Measurements from ENCODE around the gene MOB1B.

MOB1B gene

GRCh38 chr4:70877556-70877955, 24.6 kb upstream of the MOB1B start:
- 87% methylated on average over 2 of the region's 3 CpGs for WGBS
- H3K14ac ChIP-seq (ENCODE audit: low read length in 2 of 2), result no peak overlapping the region
- H2AK5ac ChIP-seq (ENCODE audit: low read length, severe bottlenecking), result no peak overlapping the region
- H3K9me3 ChIP-seq (ENCODE audit: control insufficient read depth, low read length), result no peaks in the 10 kb centered on the region
- no peak overlapping the region for H3K4me2 ChIP-seq (ENCODE audit: low read length, poor library complexity, severe bottlenecking)
- no peak overlapping the region for H3K18ac ChIP-seq (ENCODE audit: low read depth in 1 of 2, low read length in 2 of 2)
- H3K4me1 ChIP-seq (ENCODE audit: control insufficient read depth, insufficient read depth, low read depth, low read length), result no peaks in the 10 kb centered on the region
- no peaks in the 10 kb centered on the region for H3K27me3 ChIP-seq (ENCODE audit: control insufficient read depth in 1 of 2, insufficient read depth in 1 of 2, low read length in 2 of 2)
- no peak overlapping the region for H3K27ac ChIP-seq (ENCODE audit: low read length, poor library complexity, severe bottlenecking)
- H4K91ac ChIP-seq (ENCODE audit: low read length), result no peak overlapping the region
- H3K79me1 ChIP-seq (replicated peaks; ENCODE audit: low read length, poor library complexity, severe bottlenecking), result no peaks in the 10 kb centered on the region
- no peak overlapping the region for H2BK12ac ChIP-seq (ENCODE audit: low read length in 2 of 2)
- H2AFZ ChIP-seq (ENCODE audit: low read depth, low read length), result no peak overlapping the region
- H3K36me3 ChIP-seq (ENCODE audit: control insufficient read depth in 1 of 2, insufficient read depth in 2 of 2, low read depth in 1 of 2, low read length in 2 of 2), result no peaks in the 10 kb centered on the region
- H3K4ac ChIP-seq (ENCODE audit: low read depth in 1 of 2, low read length in 2 of 2), result no peak overlapping the region
- no peak overlapping the region for H3K9ac ChIP-seq (ENCODE audit: low read length)
- DNase-seq, result no peak
- H2BK15ac ChIP-seq (ENCODE audit: low read depth, poor library complexity, severe bottlenecking), result no peak overlapping the region
- no peak overlapping the region for H3K23ac ChIP-seq (ENCODE audit: low read length in 2 of 2)
- H4K8ac ChIP-seq (ENCODE audit: low read length), result no peak overlapping the region
- H3K4me3 ChIP-seq (ENCODE audit: insufficient read depth in 1 of 2, low read depth in 1 of 2, low read length in 2 of 2), result no peak overlapping the region
- no peak overlapping the region for H2BK120ac ChIP-seq (ENCODE audit: low read depth, low read length)
- H2BK5ac ChIP-seq (ENCODE audit: low read depth, low read length, poor library complexity, severe bottlenecking), result no peak overlapping the region

- Histone ChIP-seq H3K4me2 (ENCODE audit: low read length, poor library complexity, severe bottlenecking) (no peak overlapping the region), H3K27ac (ENCODE audit: low read length, poor library complexity, severe bottlenecking) (no peak overlapping the region), H3K9me3 (ENCODE audit: control insufficient read depth, low read length) (no peaks in the 10 kb centered on the region), H4K91ac (ENCODE audit: low read length) (no peak overlapping the region), H2BK5ac (ENCODE audit: low read depth, low read length, poor library complexity, severe bottlenecking) (no peak overlapping the region), H2BK12ac (ENCODE audit: low read length in 2 of 2) (no peak overlapping the region), H4K8ac (ENCODE audit: low read length) (no peak overlapping the region), H3K14ac (ENCODE audit: low read length in 2 of 2) (no peak overlapping the region), H3K9ac (ENCODE audit: low read length) (no peak overlapping the region), H2AFZ (ENCODE audit: low read depth, low read length) (no peak overlapping the region), H2BK120ac (ENCODE audit: low read depth, low read length) (no peak overlapping the region), H3K4ac (ENCODE audit: low read depth in 1 of 2, low read length in 2 of 2) (no peak overlapping the region), H3K4me3 (ENCODE audit: insufficient read depth in 1 of 2, low read depth in 1 of 2, low read length in 2 of 2) (no peak overlapping the region), H3K18ac (ENCODE audit: low read depth in 1 of 2, low read length in 2 of 2) (no peak overlapping the region), H3K23ac (ENCODE audit: low read length in 2 of 2) (no peak overlapping the region), H3K27me3 (ENCODE audit: control insufficient read depth in 1 of 2, insufficient read depth in 1 of 2, low read length in 2 of 2) (no peaks in the 10 kb centered on the region), H3K36me3 (ENCODE audit: control insufficient read depth in 1 of 2, insufficient read depth in 2 of 2, low read depth in 1 of 2, low read length in 2 of 2) (no peaks in the 10 kb centered on the region), H2AK5ac (ENCODE audit: low read length, severe bottlenecking) (no peak overlapping the region), H3K79me1 (replicated peaks; ENCODE audit: low read length, poor library complexity, severe bottlenecking) (no peaks in the 10 kb centered on the region), H3K4me1 (ENCODE audit: control insufficient read depth, insufficient read depth, low read depth, low read length) (no peaks in the 10 kb centered on the region), H2BK15ac (ENCODE audit: low read depth, poor library complexity, severe bottlenecking) (no peak overlapping the region)
- DNase-seq, result no peak
- WGBS, result no CpG with 5 or more reads among the region's 3 CpGs
These were observed 21.4 kb upstream of the MOB1B start for GRCh38 chr4:70880739-70881138.

GRCh38 chr4:70885174-70885573, 17.0 kb upstream of the MOB1B start:
- WGBS, result 79% methylated on average over 5 of the region's 6 CpGs
- no peaks in the 10 kb centered on the region for H3K27me3 ChIP-seq (ENCODE audit: control insufficient read depth in 1 of 2, insufficient read depth in 1 of 2, low read length in 2 of 2)
- no peak overlapping the region for H4K91ac ChIP-seq (ENCODE audit: low read length)

GRCh38 chr4:70892086-70892769, 9.9 kb upstream of the MOB1B start:
- Histone ChIP-seq H3K4me3 (ENCODE audit: insufficient read depth in 1 of 2, low read depth in 1 of 2, low read length in 2 of 2) (no peak overlapping the region), H3K9me3 (ENCODE audit: control insufficient read depth, low read length) (no peaks in the 10 kb centered on the region), H3K36me3 (ENCODE audit: control insufficient read depth in 1 of 2, insufficient read depth in 2 of 2, low read depth in 1 of 2, low read length in 2 of 2) (no peaks in the 10 kb centered on the region), H3K27me3 (ENCODE audit: control insufficient read depth in 1 of 2, insufficient read depth in 1 of 2, low read length in 2 of 2) (no peaks in the 10 kb centered on the region), H2BK120ac (ENCODE audit: low read depth, low read length) (no peak overlapping the region), H3K4ac (ENCODE audit: low read depth in 1 of 2, low read length in 2 of 2) (no peak overlapping the region), H3K18ac (ENCODE audit: low read depth in 1 of 2, low read length in 2 of 2) (no peak overlapping the region), H3K4me1 (ENCODE audit: control insufficient read depth, insufficient read depth, low read depth, low read length) (peaks cover 6% of the 10 kb centered on the region), H3K27ac (ENCODE audit: low read length, poor library complexity, severe bottlenecking) (no peak overlapping the region), H3K23ac (ENCODE audit: low read length in 2 of 2) (no peak overlapping the region), H4K8ac (ENCODE audit: low read length) (no peak overlapping the region), H3K4me2 (ENCODE audit: low read length, poor library complexity, severe bottlenecking) (no peak overlapping the region), H2BK12ac (ENCODE audit: low read length in 2 of 2) (no peak overlapping the region), H2BK15ac (ENCODE audit: low read depth, poor library complexity, severe bottlenecking) (no peak overlapping the region), H4K91ac (ENCODE audit: low read length) (no peak overlapping the region), H2AK5ac (ENCODE audit: low read length, severe bottlenecking) (no peak overlapping the region), H3K9ac (ENCODE audit: low read length) (no peak overlapping the region), H3K79me1 (replicated peaks; ENCODE audit: low read length, poor library complexity, severe bottlenecking) (no peaks in the 10 kb centered on the region), H2AFZ (ENCODE audit: low read depth, low read length) (no peak overlapping the region), H3K14ac (ENCODE audit: low read length in 2 of 2) (no peak overlapping the region), H2BK5ac (ENCODE audit: low read depth, low read length, poor library complexity, severe bottlenecking) (no peak overlapping the region)
- DNase-seq, result no peak
- 96% methylated on average over 11 of the region's 11 CpGs for WGBS

More at GRCh38 chr4:70885174-70885573, 17.0 kb upstream of the MOB1B start:
- H3K9ac ChIP-seq (ENCODE audit: low read length), result no peak overlapping the region
- H3K4ac ChIP-seq (ENCODE audit: low read depth in 1 of 2, low read length in 2 of 2), result no peak overlapping the region
- H3K4me3 ChIP-seq (ENCODE audit: insufficient read depth in 1 of 2, low read depth in 1 of 2, low read length in 2 of 2), result no peak overlapping the region
- H2AK5ac ChIP-seq (ENCODE audit: low read length, severe bottlenecking), result no peak overlapping the region
- no peak overlapping the region for H3K27ac ChIP-seq (ENCODE audit: low read length, poor library complexity, severe bottlenecking)
- no peak overlapping the region for H4K8ac ChIP-seq (ENCODE audit: low read length)
- no peaks in the 10 kb centered on the region for H3K9me3 ChIP-seq (ENCODE audit: control insufficient read depth, low read length)
- DNase-seq, result no peak
- no peak overlapping the region for H3K18ac ChIP-seq (ENCODE audit: low read depth in 1 of 2, low read length in 2 of 2)
- no peak overlapping the region for H3K23ac ChIP-seq (ENCODE audit: low read length in 2 of 2)
- H3K4me2 ChIP-seq (ENCODE audit: low read length, poor library complexity, severe bottlenecking), result no peak overlapping the region
- H2BK5ac ChIP-seq (ENCODE audit: low read depth, low read length, poor library complexity, severe bottlenecking), result no peak overlapping the region
- H2BK15ac ChIP-seq (ENCODE audit: low read depth, poor library complexity, severe bottlenecking), result no peak overlapping the region
- no peak overlapping the region for H2BK12ac ChIP-seq (ENCODE audit: low read length in 2 of 2)
- H3K4me1 ChIP-seq (ENCODE audit: control insufficient read depth, insufficient read depth, low read depth, low read length), result no peaks in the 10 kb centered on the region
- H3K36me3 ChIP-seq (ENCODE audit: control insufficient read depth in 1 of 2, insufficient read depth in 2 of 2, low read depth in 1 of 2, low read length in 2 of 2), result no peaks in the 10 kb centered on the region
- no peak overlapping the region for H3K14ac ChIP-seq (ENCODE audit: low read length in 2 of 2)
- H3K79me1 ChIP-seq (replicated peaks; ENCODE audit: low read length, poor library complexity, severe bottlenecking), result no peaks in the 10 kb centered on the region
- no peak overlapping the region for H2BK120ac ChIP-seq (ENCODE audit: low read depth, low read length)
- no peak overlapping the region for H2AFZ ChIP-seq (ENCODE audit: low read depth, low read length)
